ENCODE results near the gene RPAP3. TPM values are rescaled to one million over a fixed set of nuclear protein-coding genes. Genes with fewer than 3 reads are reported as not detected.

RPAP3 gene
- total and polyA plus RNA-seq, 2 experiments from 2014 or later: 31.4 to 69.9 TPM

GRCh38 chr12:47616440-47616839 lies 89.4 kb downstream of the RPAP3 start (continued):
- TF ChIP-seq, protein P1, sequence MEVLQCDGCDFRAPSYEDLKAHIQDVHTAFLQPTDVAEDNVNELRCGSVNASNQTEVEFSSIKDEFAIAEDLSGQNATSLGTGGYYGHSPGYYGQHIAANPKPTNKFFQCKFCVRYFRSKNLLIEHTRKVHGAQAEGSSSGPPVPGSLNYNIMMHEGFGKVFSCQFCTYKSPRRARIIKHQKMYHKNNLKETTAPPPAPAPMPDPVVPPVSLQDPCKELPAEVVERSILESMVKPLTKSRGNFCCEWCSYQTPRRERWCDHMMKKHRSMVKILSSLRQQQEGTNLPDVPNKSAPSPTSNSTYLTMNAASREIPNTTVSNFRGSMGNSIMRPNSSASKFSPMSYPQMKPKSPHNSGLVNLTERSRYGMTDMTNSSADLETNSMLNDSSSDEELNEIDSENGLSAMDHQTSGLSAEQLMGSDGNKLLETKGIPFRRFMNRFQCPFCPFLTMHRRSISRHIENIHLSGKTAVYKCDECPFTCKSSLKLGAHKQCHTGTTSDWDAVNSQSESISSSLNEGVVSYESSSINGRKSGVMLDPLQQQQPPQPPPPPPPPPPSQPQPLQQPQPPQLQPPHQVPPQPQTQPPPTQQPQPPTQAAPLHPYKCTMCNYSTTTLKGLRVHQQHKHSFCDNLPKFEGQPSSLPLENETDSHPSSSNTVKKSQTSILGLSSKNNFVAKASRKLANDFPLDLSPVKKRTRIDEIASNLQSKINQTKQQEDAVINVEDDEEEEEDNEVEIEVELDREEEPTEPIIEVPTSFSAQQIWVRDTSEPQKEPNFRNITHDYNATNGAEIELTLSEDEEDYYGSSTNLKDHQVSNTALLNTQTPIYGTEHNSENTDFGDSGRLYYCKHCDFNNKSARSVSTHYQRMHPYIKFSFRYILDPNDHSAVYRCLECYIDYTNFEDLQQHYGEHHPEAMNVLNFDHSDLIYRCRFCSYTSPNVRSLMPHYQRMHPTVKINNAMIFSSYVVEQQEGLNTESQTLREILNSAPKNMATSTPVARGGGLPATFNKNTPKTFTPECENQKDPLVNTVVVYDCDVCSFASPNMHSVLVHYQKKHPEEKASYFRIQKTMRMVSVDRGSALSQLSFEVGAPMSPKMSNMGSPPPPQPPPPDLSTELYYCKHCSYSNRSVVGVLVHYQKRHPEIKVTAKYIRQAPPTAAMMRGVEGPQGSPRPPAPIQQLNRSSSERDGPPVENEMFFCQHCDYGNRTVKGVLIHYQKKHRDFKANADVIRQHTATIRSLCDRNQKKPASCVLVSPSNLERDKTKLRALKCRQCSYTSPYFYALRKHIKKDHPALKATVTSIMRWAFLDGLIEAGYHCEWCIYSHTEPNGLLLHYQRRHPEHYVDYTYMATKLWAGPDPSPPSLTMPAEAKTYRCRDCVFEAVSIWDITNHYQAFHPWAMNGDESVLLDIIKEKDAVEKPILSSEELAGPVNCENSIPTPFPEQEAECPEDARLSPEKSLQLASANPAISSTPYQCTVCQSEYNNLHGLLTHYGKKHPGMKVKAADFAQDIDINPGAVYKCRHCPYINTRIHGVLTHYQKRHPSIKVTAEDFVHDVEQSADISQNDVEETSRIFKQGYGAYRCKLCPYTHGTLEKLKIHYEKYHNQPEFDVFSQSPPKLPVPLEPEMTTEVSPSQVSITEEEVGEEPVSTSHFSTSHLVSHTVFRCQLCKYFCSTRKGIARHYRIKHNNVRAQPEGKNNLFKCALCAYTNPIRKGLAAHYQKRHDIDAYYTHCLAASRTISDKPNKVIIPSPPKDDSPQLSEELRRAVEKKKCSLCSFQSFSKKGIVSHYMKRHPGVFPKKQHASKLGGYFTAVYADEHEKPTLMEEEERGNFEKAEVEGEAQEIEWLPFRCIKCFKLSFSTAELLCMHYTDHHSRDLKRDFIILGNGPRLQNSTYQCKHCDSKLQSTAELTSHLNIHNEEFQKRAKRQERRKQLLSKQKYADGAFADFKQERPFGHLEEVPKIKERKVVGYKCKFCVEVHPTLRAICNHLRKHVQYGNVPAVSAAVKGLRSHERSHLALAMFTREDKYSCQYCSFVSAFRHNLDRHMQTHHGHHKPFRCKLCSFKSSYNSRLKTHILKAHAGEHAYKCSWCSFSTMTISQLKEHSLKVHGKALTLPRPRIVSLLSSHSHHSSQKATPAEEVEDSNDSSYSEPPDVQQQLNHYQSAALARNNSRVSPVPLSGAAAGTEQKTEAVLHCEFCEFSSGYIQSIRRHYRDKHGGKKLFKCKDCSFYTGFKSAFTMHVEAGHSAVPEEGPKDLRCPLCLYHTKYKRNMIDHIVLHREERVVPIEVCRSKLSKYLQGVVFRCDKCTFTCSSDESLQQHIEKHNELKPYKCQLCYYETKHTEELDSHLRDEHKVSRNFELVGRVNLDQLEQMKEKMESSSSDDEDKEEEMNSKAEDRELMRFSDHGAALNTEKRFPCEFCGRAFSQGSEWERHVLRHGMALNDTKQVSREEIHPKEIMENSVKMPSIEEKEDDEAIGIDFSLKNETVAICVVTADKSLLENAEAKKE (CRISPR knock-in tag; IDR thresholded peaks at IDR 0.05): no peak
- no peak for TF ChIP-seq CTCF (conservative IDR thresholded peaks at IDR 0.05; ENCODE audit: low read depth in 2 of 2)

GRCh38 chr12:47615711-47616110 lies 90.1 kb downstream of the RPAP3 start:
- no peaks in the 10 kb centered on the region; the same call in 1 of the 2 replicates for H3K36me3 ChIP-seq (ENCODE audit: insufficient read depth)
- Mint-ChIP-seq H3K27me3 (ENCODE audit: insufficient read depth, low read depth, poor library complexity) (peaks cover 5% of the 10 kb centered on the region), H3K4me3 (no peak overlapping the region), H3K36me3 (ENCODE audit: low read depth) (peaks cover 39% of the 10 kb centered on the region), H3K4me1 (no peaks in the 10 kb centered on the region), H3K27ac (no peak overlapping the region), H3K9me3 (peaks cover 37% of the 10 kb centered on the region)
- H3K27ac ChIP-seq (ENCODE audit: low read depth): no peak overlapping the region
- H3F3A ChIP-seq (replicated peaks; ENCODE audit: low read depth): no peaks in the 10 kb centered on the region
- no peak overlapping the region for H2AFZ ChIP-seq
- no peaks in the 10 kb centered on the region for H3K4me1 ChIP-seq (ENCODE audit: insufficient read depth)
- no peak overlapping the region for H3K4me2 ChIP-seq
- no peaks in the 10 kb centered on the region for H3K27me3 ChIP-seq (ENCODE audit: insufficient read depth)
- DNase-seq (ENCODE audit: low spot score): no peak
- no peak for ATAC-seq
- H4K20me1 ChIP-seq (replicated peaks; ENCODE audit: insufficient read depth): no peaks in the 10 kb centered on the region
- no peak overlapping the region for H3K4me3 ChIP-seq
- no peaks in the 10 kb centered on the region for H3K79me2 ChIP-seq (replicated peaks; ENCODE audit: insufficient read depth)
- no peaks in the 10 kb centered on the region for H3K9me2 ChIP-seq (ENCODE audit: insufficient read depth)
- TF ChIP-seq STAT1 (IDR thresholded peaks at IDR 0.05; ENCODE audit: unreplicated experiment): no peak
- no peak for TF ChIP-seq CTCF (conservative IDR thresholded peaks at IDR 0.05; ENCODE audit: low read depth in 2 of 2)
- no peak for TF ChIP-seq NANOG (IDR thresholded peaks at IDR 0.05; ENCODE audit: borderline replicate concordance)
- TF ChIP-seq, protein P1 (CRISPR knock-in tag; IDR thresholded peaks at IDR 0.05): no peak
- no peak for TF ChIP-seq ZNF331 (CRISPR knock-in tag; IDR thresholded peaks at IDR 0.05; ENCODE audit: low read depth)

All from GM23338 (cell line).